CD4-positive, alpha-beta T cell (primary cell): ENCODE measurements around the gene WWOX. TPM values are rescaled to one million over a fixed set of nuclear protein-coding genes. Genes with fewer than 3 reads are reported as not detected.

Source experiments
- ATAC-seq: fragments of 200-7000 bp; cut with Tn5 transposase; one replicate; pipeline ENCODE4 v1.10.0; 2022; ENCODE audit warnings: mild to moderate bottlenecking; ENCODE audit not compliant: poor library complexity
- CTCF ChIA-PET: fragments of 350-600 bp; sonication (Branson Sonifier 250); formaldehyde crosslinking; loops from one replicate; lab custom pipeline; 2021; ENCODE audit warnings: antibody characterized with exemption, inconsistent platforms; lab: Charles Lee
- POLR2A ChIA-PET: fragments of 350-600 bp; sonication (Branson Sonifier 250); formaldehyde crosslinking; loops from one replicate; lab custom pipeline; 2021; ENCODE audit warnings: antibody characterized with exemption, inconsistent platforms; lab: Charles Lee
- DNase-seq, 14 experiments: peaks; one replicate each; pipeline ENCODE4 v3.0.0-alpha.2; 2013 to 2020; ENCODE audit warnings: mixed read lengths in 2 of 14
- H3K27ac ChIP-seq, 2 donors: one replicate each; pipeline versions ENCODE4 v1.5.1 to v1.7.0; 2013; ENCODE audit warnings: low read length in 2 of 2, low read depth in 1 of 2, mild to moderate bottlenecking in 1 of 2
- H3K27me3 ChIP-seq, 2 experiments: 1 replicate in 1 of 2; 2 replicates in 1 of 2; pipeline versions ENCODE4 v1.6.1 to v1.7.0; 2013; ENCODE audit warnings: low read length in 2 of 2, control low read depth in 1 of 2, mild to moderate bottlenecking in 1 of 2, moderate library complexity in 1 of 2; ENCODE audit not compliant: insufficient read depth in 2 of 2, control insufficient read depth in 1 of 2
- H3K36me3 ChIP-seq: one replicate; pipeline ENCODE4 v1.6.1; 2013; ENCODE audit warnings: low read length, control low read depth; ENCODE audit not compliant: insufficient read depth
- H3K4me1 ChIP-seq: one replicate; pipeline ENCODE4 v1.6.1; 2013; ENCODE audit warnings: low read length, control low read depth; ENCODE audit not compliant: insufficient read depth
- H3K4me3 ChIP-seq: one replicate; pipeline ENCODE4 v1.5.1; 2013; ENCODE audit warnings: mild to moderate bottlenecking, low read length, moderate library complexity
- H3K9me3 ChIP-seq, 2 experiments: 1 replicate in 1 of 2; 2 replicates in 1 of 2; pipeline versions ENCODE4 v1.6.1 to v1.7.0; 2013; ENCODE audit warnings: low read length in 2 of 2, mild to moderate bottlenecking in 2 of 2, control low read depth in 1 of 2, moderate library complexity in 1 of 2; ENCODE audit not compliant: control insufficient read depth in 1 of 2, insufficient read depth in 1 of 2
- H3K27ac Mint-ChIP-seq: one replicate; pipeline ENCODE4 v1.8.0; 2020; ENCODE audit warnings: mixed read lengths
- H3K27me3 Mint-ChIP-seq: one replicate; pipeline ENCODE4 v1.8.0; 2021; ENCODE audit warnings: mixed read lengths
- H3K36me3 Mint-ChIP-seq: one replicate; pipeline ENCODE4 v1.8.0; 2021; ENCODE audit warnings: low read depth, mixed read lengths
- H3K4me1 Mint-ChIP-seq: one replicate; pipeline ENCODE4 v1.8.0; 2021; ENCODE audit warnings: low read depth, mixed read lengths
- H3K4me3 Mint-ChIP-seq: one replicate; pipeline ENCODE4 v1.8.0; 2020; ENCODE audit warnings: mild to moderate bottlenecking, mixed read lengths
- H3K9me3 Mint-ChIP-seq: one replicate; pipeline ENCODE4 v1.8.0; 2020; ENCODE audit warnings: mixed read lengths
- CTCF ChIP-seq: fragments of 200-600 bp; IDR thresholded peaks from one replicate; pipeline ENCODE4 v1.8.0; 2022; ENCODE audit warnings: antibody characterized with exemption, mild to moderate bottlenecking
- intact Hi-C, 2 experiments: fragments of 100-400 bp; cut with DNase I in 1 of 2; cut with micrococcal nuclease in 1 of 2; formaldehyde crosslinking; loops; one replicate each; pipeline versions ENCODE4 v1.15.1 to v1.9.0; 2023 to 2025; cut with DNase I, micrococcal nuclease
- total RNA-seq, 174 experiments: library from RNA in 2 of 174; stranded (reverse) in 2 of 174; gene quantifications; one replicate each; pipeline ENCODE4 v1.2.3 and lab custom pipeline; 2021 to 2026

The WWOX gene
- total RNA-seq, 2 experiments from 2014 or later: 19.3 to 21.7 TPM

GRCh38 chr16:78998879-78999278, 899.4 kb downstream of the WWOX start:
- H3K4me3 ChIP-seq: no peak overlapping the region
- H3K4me1 ChIP-seq: no peaks in the 10 kb centered on the region
- no peaks in the 10 kb centered on the region for H3K36me3 ChIP-seq
- Mint-ChIP-seq H3K4me1 (no peaks in the 10 kb centered on the region), H3K27me3 (no peaks in the 10 kb centered on the region), H3K4me3 (no peak overlapping the region), H3K9me3 (no peaks in the 10 kb centered on the region), H3K36me3 (no peaks in the 10 kb centered on the region), H3K27ac (no peak overlapping the region)
- no peak for TF ChIP-seq CTCF
- ATAC-seq: no peak
- ChIA-PET CTCF (interaction anchor here (0.5 kb wide), 1 partner anchor 27 kb away, joined by 3 read pairs; no protein-coding TSS in a partner anchor), POLR2A (no interaction called here)
- DNase-seq: no peak
- no peaks in the 10 kb centered on the region for H3K27me3 ChIP-seq
- intact Hi-C loops: no loop called here
- H3K9me3 ChIP-seq: no peaks in the 10 kb centered on the region
- no peak overlapping the region for H3K27ac ChIP-seq

GRCh38 chr16:79001156-79001967, 901.9 kb downstream of the WWOX start:
- Mint-ChIP-seq H3K9me3 (no peaks in the 10 kb centered on the region), H3K27ac (no peak overlapping the region)
- CTCF ChIA-PET: no interaction called here

GRCh38 chr16:79003026-79003609, 903.7 kb downstream of the WWOX start:
- CTCF ChIA-PET: no interaction called here
- peaks cover 7% of the 10 kb centered on the region for H3K4me1 ChIP-seq
- H3K27ac ChIP-seq: no peak overlapping the region
- no peaks in the 10 kb centered on the region for H3K36me3 ChIP-seq
- no peak for TF ChIP-seq CTCF
- intact Hi-C loops: no loop called here
- H3K4me3 ChIP-seq: no peak overlapping the region
- H3K9me3 ChIP-seq: no peaks in the 10 kb centered on the region
- Mint-ChIP-seq H3K4me3 (no peak overlapping the region), H3K9me3 (no peaks in the 10 kb centered on the region), H3K4me1 (peaks cover 5% of the 10 kb centered on the region), H3K27me3 (no peaks in the 10 kb centered on the region), H3K36me3 (no peaks in the 10 kb centered on the region), H3K27ac (no peak overlapping the region)
- ATAC-seq (no peak), DNase-seq (no peak)
- POLR2A ChIA-PET: no interaction called here
- H3K27me3 ChIP-seq: no peaks in the 10 kb centered on the region

More at GRCh38 chr16:79001156-79001967, 901.9 kb downstream of the WWOX start:
- no peaks in the 10 kb centered on the region for H3K36me3 ChIP-seq
- H3K4me1 ChIP-seq: peaks cover 2% of the 10 kb centered on the region
- no peak overlapping the region for H3K4me3 Mint-ChIP-seq
- no peaks in the 10 kb centered on the region for H3K9me3 ChIP-seq
- no peak for TF ChIP-seq CTCF
- H3K36me3 Mint-ChIP-seq: no peaks in the 10 kb centered on the region
- DNase-seq: no peak
- POLR2A ChIA-PET: no interaction called here
- H3K27me3 ChIP-seq: no peaks in the 10 kb centered on the region
- H3K27ac ChIP-seq: no peak overlapping the region
- ATAC-seq: no peak
- H3K27me3 Mint-ChIP-seq: no peaks in the 10 kb centered on the region
- no peak overlapping the region for H3K4me3 ChIP-seq
- intact Hi-C loops: no loop called here
- H3K4me1 Mint-ChIP-seq: no peaks in the 10 kb centered on the region
